ENCODE data around the gene LIPC.

- TF ChIP-seq ZNF281 (CRISPR knock-in tag; IDR thresholded peaks at IDR 0.05) (no peak), CTCF (IDR thresholded peaks at IDR 0.05) (no peak), AFF4 (CRISPR knock-in tag; IDR thresholded peaks at IDR 0.05; ENCODE audit: borderline replicate concordance) (no peak), FOXK1 (CRISPR knock-in tag; IDR thresholded peaks at IDR 0.05) (no peak), E2F1 (CRISPR knock-in tag; IDR thresholded peaks at IDR 0.05) (no peak)
These were observed 64.2 kb downstream of the LIPC start for GRCh38 chr15:58495891-58496408.
